ENCODE measurements around the gene PTCD2.
"Not testable (repeated sequence)": the region's sequence is repeated elsewhere in the genome, so short reads cannot be mapped to it uniquely, and the experiment has no call there.

PTCD2 gene

GRCh38 chr5:72298136-72298535 lies 22.0 kb upstream of the PTCD2 start:
- not testable (repeated sequence) for DNase-seq

- no peak for DNase-seq
Observed at GRCh38 chr5:72298711-72299110, 21.5 kb upstream of the PTCD2 start.

- DNase-seq, result no peak
Observed at GRCh38 chr5:72300590-72301339, 19.4 kb upstream of the PTCD2 start.

GRCh38 chr5:72301557-72301956 lies 18.6 kb upstream of the PTCD2 start:
- DNase-seq, result no peak

GRCh38 chr5:72302171-72302570 lies 18.0 kb upstream of the PTCD2 start:
- DNase-seq, result no peak

- DNase-seq, result no peak
Observed at GRCh38 chr5:72305194-72306142, 14.7 kb upstream of the PTCD2 start.

- DNase-seq, result no peak
Observed at GRCh38 chr5:72307573-72307967, 12.6 kb upstream of the PTCD2 start.

GRCh38 chr5:72307968-72308852 lies 12.0 kb upstream of the PTCD2 start:
- peak; percentile 98 for DNase-seq

- DNase-seq, result no peak
Observed at GRCh38 chr5:72308853-72309191, 11.4 kb upstream of the PTCD2 start.

GRCh38 chr5:72313141-72313540 lies 7.0 kb upstream of the PTCD2 start:
- no peak for DNase-seq

- no peak for DNase-seq
Observed at GRCh38 chr5:72314571-72315172, 5.5 kb upstream of the PTCD2 start.

GRCh38 chr5:72319435-72319975 lies 668 bp upstream of the PTCD2 start:
- not testable (repeated sequence) for DNase-seq

GRCh38 chr5:72324189-72324825 lies 4.1 kb downstream of the PTCD2 start:
- no peak for DNase-seq

- no peak for DNase-seq
Observed at GRCh38 chr5:72325566-72326305, 5.6 kb downstream of the PTCD2 start.

- DNase-seq, result no peak
Observed at GRCh38 chr5:72326306-72326649, 6.1 kb downstream of the PTCD2 start.

- no peak for DNase-seq
Observed at GRCh38 chr5:72328172-72328571, 8.0 kb downstream of the PTCD2 start.

GRCh38 chr5:72330712-72331111 lies 10.5 kb downstream of the PTCD2 start:
- no peak for DNase-seq

GRCh38 chr5:72337159-72337558 lies 17.0 kb downstream of the PTCD2 start:
- no peak for DNase-seq

GRCh38 chr5:72338689-72339209 lies 18.6 kb downstream of the PTCD2 start:
- DNase-seq, result no peak

- DNase-seq, result no peak
Observed at GRCh38 chr5:72346398-72346797, 26.2 kb downstream of the PTCD2 start.

- DNase-seq, result no peak
Observed at GRCh38 chr5:72347801-72348308, 27.7 kb downstream of the PTCD2 start.
